Neural crest cell (in vitro differentiated cells): ENCODE data around the gene SSNA1. TPM values are rescaled to one million over a fixed set of nuclear protein-coding genes. Genes with fewer than 3 reads are reported as not detected.
A peak's percentile ranks its signal among the peaks of the same experiment; 100 is the strongest.

ENCODE experiments used
- DNase-seq: peaks from one replicate; pipeline ENCODE4 v3.0.0; 2021; ENCODE audit warnings: low read depth, mixed read lengths, low spot score
- H3K27ac Mint-ChIP-seq: one replicate; pipeline ENCODE4 v1.8.0; 2021; ENCODE audit warnings: mild to moderate bottlenecking, mixed read lengths; ENCODE audit not compliant: unreplicated experiment
- H3K27me3 Mint-ChIP-seq: 2 replicates; pipeline ENCODE4 v1.8.0; 2021; ENCODE audit warnings: low read depth, mild to moderate bottlenecking, mixed read lengths
- H3K36me3 Mint-ChIP-seq: 2 replicates; pipeline ENCODE4 v1.8.0; 2021; ENCODE audit warnings: low read depth, mild to moderate bottlenecking, mixed read lengths
- H3K4me1 Mint-ChIP-seq: 2 replicates; pipeline ENCODE4 v1.8.0; 2021; ENCODE audit warnings: mixed read lengths
- H3K4me3 Mint-ChIP-seq: one replicate; pipeline ENCODE4 v1.8.0; 2021; ENCODE audit warnings: mild to moderate bottlenecking, mixed read lengths
- H3K9me3 Mint-ChIP-seq: 2 replicates; pipeline ENCODE4 v1.8.0; 2021; ENCODE audit warnings: mixed read lengths
- CTCF ChIP-seq: fragments of 200-600 bp; sonication (generic); conservative IDR thresholded peaks from 2 replicates; pipeline ENCODE4 v1.5.0; 2021; ENCODE audit warnings: antibody characterized with exemption, mild to moderate bottlenecking
- total RNA-seq: library from RNA; stranded (reverse); gene quantifications from 2 replicates; pipeline ENCODE4 v1.2.1, GENCODE V29; 2021

SSNA1 gene
- total RNA-seq, 1 donor from 2014 or later = 66.4 TPM

- DNase-seq = no peak
- peak overlapping the region; percentile 91 for H3K4me3 Mint-ChIP-seq
- no peak for TF ChIP-seq CTCF
- peaks cover 12% of the 10 kb centered on the region for H3K4me1 Mint-ChIP-seq
- no peak overlapping the region for H3K27ac Mint-ChIP-seq
- H3K27me3 Mint-ChIP-seq = no peaks in the 10 kb centered on the region
- H3K36me3 Mint-ChIP-seq = no peaks in the 10 kb centered on the region
- H3K9me3 Mint-ChIP-seq = no peaks in the 10 kb centered on the region
These were observed 10.4 kb downstream of the SSNA1 start for GRCh38 chr9:137198902-137199283.

GRCh38 chr9:137199411-137200121 is 11.1 kb downstream of the SSNA1 start:
- Mint-ChIP-seq H3K9me3 (no peaks in the 10 kb centered on the region), H3K36me3 (no peaks in the 10 kb centered on the region), H3K4me3 (peak overlapping the region; percentile 91), H3K4me1 (peaks cover 18% of the 10 kb centered on the region), H3K27ac (no peak overlapping the region), H3K27me3 (no peaks in the 10 kb centered on the region)
- no peak for DNase-seq
- no peak for TF ChIP-seq CTCF

- Mint-ChIP-seq H3K27ac (peak within 1 kb of the TSS; percentile 81), H3K4me1 (peaks cover 21% of the 10 kb centered on the region), H3K9me3 (no peaks in the 10 kb centered on the region), H3K27me3 (no peaks in the 10 kb centered on the region), H3K4me3 (peak within 1 kb of the TSS; percentile 91), H3K36me3 (no peaks in the 10 kb centered on the region)
- DNase-seq = peak; percentile 98
- TF ChIP-seq CTCF = no peak
These were observed 12.1 kb downstream of the SSNA1 start, which contains the start of gene TPRN for GRCh38 chr9:137200311-137201204. TSS of gene TPRN (minus strand) at chr9:137200741. CDS start at chr9:137200711, 30 bp downstream.

DNA sequence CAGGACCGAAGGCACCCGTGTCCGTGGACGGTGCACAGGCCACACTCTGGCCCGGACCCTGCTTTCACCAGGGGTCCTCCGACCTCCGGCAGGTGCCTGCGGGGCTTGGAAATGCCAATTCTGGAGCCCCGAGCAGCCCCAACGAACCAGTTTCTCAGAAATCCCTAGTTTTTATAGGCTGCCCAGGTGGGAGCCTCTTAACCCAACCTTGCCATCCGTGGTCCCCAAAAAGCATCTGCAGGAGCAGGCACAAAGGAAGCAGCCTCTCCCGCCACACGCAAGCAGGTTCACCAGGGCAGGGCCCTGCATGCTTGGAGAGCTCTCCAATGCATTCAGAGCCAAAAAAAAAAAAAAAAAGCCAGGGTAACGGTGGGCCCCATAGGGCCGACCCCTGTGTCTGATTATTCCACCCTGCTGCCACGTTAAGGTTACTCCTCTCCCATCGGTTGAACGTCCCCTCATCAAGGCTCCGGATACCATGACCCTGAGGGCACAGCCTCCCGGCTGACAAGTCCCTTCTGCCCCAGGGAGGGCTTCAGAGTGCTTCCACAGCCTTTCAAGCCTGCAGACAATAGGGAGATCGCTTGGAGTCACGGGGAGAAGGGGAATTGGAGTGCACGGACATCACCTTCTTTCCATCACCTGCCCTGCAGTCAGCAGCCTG is 12.9 kb downstream of the SSNA1 start:
- TF ChIP-seq CTCF = no peak
- no peaks in the 10 kb centered on the region for H3K27me3 Mint-ChIP-seq
- H3K4me1 Mint-ChIP-seq = peaks cover 28% of the 10 kb centered on the region
- H3K27ac Mint-ChIP-seq = peak overlapping the region; percentile 81
- H3K9me3 Mint-ChIP-seq = no peaks in the 10 kb centered on the region
- DNase-seq = no peak
- peak overlapping the region; percentile 90 for H3K4me3 Mint-ChIP-seq
- no peaks in the 10 kb centered on the region for H3K36me3 Mint-ChIP-seq

- DNase-seq = no peak
- H3K4me1 Mint-ChIP-seq = peaks cover 42% of the 10 kb centered on the region
- no peak overlapping the region for H3K27ac Mint-ChIP-seq
- no peak for TF ChIP-seq CTCF
- H3K4me3 Mint-ChIP-seq = peak overlapping the region; percentile 66
- H3K27me3 Mint-ChIP-seq = no peaks in the 10 kb centered on the region
- H3K9me3 Mint-ChIP-seq = no peaks in the 10 kb centered on the region
- H3K36me3 Mint-ChIP-seq = peaks cover 7% of the 10 kb centered on the region
These were observed 14.5 kb downstream of the SSNA1 start for GRCh38 chr9:137202966-137203365.
